ENCODE measurements around the gene WASL. TPM values are rescaled to one million over a fixed set of nuclear protein-coding genes. Genes with fewer than 3 reads are reported as not detected.

Gene WASL
- total RNA-seq, 1 experiment from 2014 or later: 42.3 TPM

DNA sequence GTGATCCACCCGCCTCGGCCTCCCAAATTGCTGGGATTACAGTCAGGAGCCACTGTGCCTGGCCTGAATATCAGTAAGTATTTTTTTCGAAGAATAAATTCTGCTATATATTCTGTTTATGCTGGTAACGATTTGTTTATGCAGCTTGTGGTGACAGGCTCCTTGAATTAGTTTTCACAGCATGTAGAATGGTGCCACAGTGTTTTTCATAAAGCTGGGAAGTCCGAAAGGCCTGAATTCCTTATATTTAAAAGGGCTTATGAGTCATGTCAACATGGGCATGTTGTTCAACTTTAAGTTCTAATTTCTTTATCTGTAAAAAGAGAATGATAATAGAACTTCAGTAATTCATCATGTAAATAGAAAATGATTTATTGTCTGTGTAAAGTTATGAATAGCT lies 42.2 kb upstream of the WASL start:
- DNase-seq: no peak
- no TSS peak for BruUV-seq (replicated peaks)
- H3K4me1 Mint-ChIP-seq (ENCODE audit: low read depth, unreplicated experiment): peaks cover 16% of the 10 kb centered on the region
- Histone ChIP-seq H3K4me3 (ENCODE audit: low read depth, low read length) (no peak overlapping the region), H3K4me1 (peaks cover 7% of the 10 kb centered on the region), H3K36me3 (ENCODE audit: control insufficient read depth, insufficient read depth, low read length) (0 out of 2 replicates have a peak, but pooled peaks cover 1% of the 10 kb centered on the region), H3K9me3 (no peaks in the 10 kb centered on the region; the same call in 1 of the 2 replicates), H3K27me3 (replicated peaks; ENCODE audit: control insufficient read depth, insufficient read depth, low read length) (no peaks in the 10 kb centered on the region)
- H3K9me3 Mint-ChIP-seq (ENCODE audit: unreplicated experiment): peaks cover 28% of the 10 kb centered on the region
- H3K4me3 Mint-ChIP-seq (ENCODE audit: unreplicated experiment): no peak overlapping the region
- CTCF ChIA-PET: no interaction called here
- H3K27me3 Mint-ChIP-seq (ENCODE audit: insufficient read depth, unreplicated experiment): no peaks in the 10 kb centered on the region
- intact Hi-C loops (cut with micrococcal nuclease; ENCODE audit: unreplicated experiment): no loop called here
- TF ChIP-seq CTCF (IDR thresholded peaks at IDR 0.05; ENCODE audit: insufficient read depth in 1 of 2, low read depth in 1 of 2, low read length in 1 of 2, severe bottlenecking in 1 of 2, unreplicated experiment in 1 of 2): no peak
- POLR2A ChIA-PET: no interaction called here
- no peak overlapping the region for H3K27ac Mint-ChIP-seq (ENCODE audit: unreplicated experiment)
- H3K36me3 Mint-ChIP-seq (ENCODE audit: insufficient read depth, unreplicated experiment): peaks cover 4% of the 10 kb centered on the region

- H3K27me3 Mint-ChIP-seq (ENCODE audit: insufficient read depth, unreplicated experiment): no peaks in the 10 kb centered on the region
- peaks cover 5% of the 10 kb centered on the region for H3K4me1 Mint-ChIP-seq (ENCODE audit: low read depth, unreplicated experiment)
- H3K4me3 Mint-ChIP-seq (ENCODE audit: unreplicated experiment): no peak overlapping the region
- peaks cover 16% of the 10 kb centered on the region for H3K9me3 Mint-ChIP-seq (ENCODE audit: unreplicated experiment)
- CTCF ChIA-PET: no interaction called here
- no TSS peak for BruUV-seq (replicated peaks)
- H3K27ac Mint-ChIP-seq (ENCODE audit: unreplicated experiment): no peak overlapping the region
- 0 out of 2 replicates have a peak, but pooled peaks cover 1% of the 10 kb centered on the region for H3K36me3 ChIP-seq (ENCODE audit: control insufficient read depth, insufficient read depth, low read length)
- peaks cover 4% of the 10 kb centered on the region for H3K36me3 Mint-ChIP-seq (ENCODE audit: insufficient read depth, unreplicated experiment)
- TF ChIP-seq CTCF (IDR thresholded peaks at IDR 0.05; ENCODE audit: insufficient read depth in 1 of 2, low read depth in 1 of 2, low read length in 1 of 2, severe bottlenecking in 1 of 2, unreplicated experiment in 1 of 2): no peak
- H3K4me3 ChIP-seq (ENCODE audit: low read depth, low read length): no peak overlapping the region
- intact Hi-C loops (cut with micrococcal nuclease; ENCODE audit: unreplicated experiment): no loop called here
- no peak for DNase-seq
- no peaks in the 10 kb centered on the region for H3K4me1 ChIP-seq
- POLR2A ChIA-PET: no interaction called here
- H3K27me3 ChIP-seq (replicated peaks; ENCODE audit: control insufficient read depth, insufficient read depth, low read length): no peaks in the 10 kb centered on the region
- no peaks in the 10 kb centered on the region; the same call in 1 of the 2 replicates for H3K9me3 ChIP-seq
Measured at GRCh38 chr7:123789817-123790216, 41.0 kb upstream of the WASL start.

- Mint-ChIP-seq H3K36me3 (ENCODE audit: insufficient read depth, unreplicated experiment) (no peaks in the 10 kb centered on the region), H3K4me3 (ENCODE audit: unreplicated experiment) (no peak overlapping the region), H3K4me1 (ENCODE audit: low read depth, unreplicated experiment) (peaks cover 5% of the 10 kb centered on the region), H3K27ac (ENCODE audit: unreplicated experiment) (no peak overlapping the region), H3K9me3 (ENCODE audit: unreplicated experiment) (peaks cover 11% of the 10 kb centered on the region), H3K27me3 (ENCODE audit: insufficient read depth, unreplicated experiment) (no peaks in the 10 kb centered on the region)
- no peaks in the 10 kb centered on the region for H3K36me3 ChIP-seq (ENCODE audit: control insufficient read depth, insufficient read depth, low read length)
- CTCF ChIA-PET: no interaction called here
- POLR2A ChIA-PET: no interaction called here
- no TSS peak for BruUV-seq (replicated peaks)
- no peak overlapping the region for H3K4me3 ChIP-seq (ENCODE audit: low read depth, low read length)
- no peaks in the 10 kb centered on the region; the same call in 1 of the 2 replicates for H3K9me3 ChIP-seq
- intact Hi-C loops (cut with micrococcal nuclease; ENCODE audit: unreplicated experiment): no loop called here
- DNase-seq: no peak
- H3K27me3 ChIP-seq (replicated peaks; ENCODE audit: control insufficient read depth, insufficient read depth, low read length): no peaks in the 10 kb centered on the region
- no peak for TF ChIP-seq CTCF (IDR thresholded peaks at IDR 0.05; ENCODE audit: insufficient read depth in 1 of 2, low read depth in 1 of 2, low read length in 1 of 2, severe bottlenecking in 1 of 2, unreplicated experiment in 1 of 2)
- no peaks in the 10 kb centered on the region for H3K4me1 ChIP-seq
Measured at GRCh38 chr7:123789206-123789784, 40.5 kb upstream of the WASL start.
